ENCODE results near the gene RPH3AL.

DNA sequence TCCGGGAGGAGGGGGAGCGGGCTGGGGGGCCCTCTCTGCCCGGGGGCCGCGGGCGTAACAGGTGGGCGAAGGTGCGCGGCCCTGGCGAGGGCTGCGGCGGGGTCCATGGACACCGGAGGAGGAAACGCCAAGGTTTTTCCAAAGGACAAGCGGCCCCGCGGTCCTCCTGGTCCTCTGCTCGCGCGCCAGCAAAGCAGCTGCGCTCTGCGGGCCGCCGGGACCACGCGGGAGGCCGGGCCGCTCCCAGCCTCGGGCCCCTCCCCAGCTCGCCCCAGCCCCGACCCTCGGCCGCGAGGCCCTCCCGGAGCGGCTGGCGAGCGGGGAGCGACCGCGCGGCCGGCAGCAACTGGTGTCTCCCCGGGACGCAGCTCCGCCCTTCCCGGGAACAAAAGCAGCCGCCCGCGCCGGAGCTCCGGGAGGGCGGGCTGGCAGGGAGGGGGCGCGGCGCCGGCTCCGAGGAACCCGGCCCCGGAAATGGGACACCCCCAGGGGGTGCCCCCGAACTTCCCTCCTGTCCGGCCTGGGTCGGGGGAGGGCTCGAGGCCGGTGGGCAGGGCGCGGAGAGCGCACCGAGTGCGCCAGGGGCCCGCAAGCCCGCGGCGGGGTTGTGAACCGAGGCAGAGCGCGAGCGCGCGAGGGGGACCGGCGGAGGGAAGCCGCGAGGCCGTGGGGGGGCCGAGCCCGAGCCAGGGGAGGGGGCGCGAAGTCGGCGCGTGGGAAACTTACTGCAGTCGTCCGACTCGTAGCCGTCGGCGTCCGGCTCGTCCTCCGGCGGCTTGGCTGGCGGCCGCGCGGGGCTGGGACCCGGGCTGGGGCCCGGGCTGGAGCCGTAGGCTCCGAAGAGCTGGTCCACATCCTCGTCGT lies 172.0 kb downstream of the RPH3AL start:
- TF ChIP-seq, protein P1, sequence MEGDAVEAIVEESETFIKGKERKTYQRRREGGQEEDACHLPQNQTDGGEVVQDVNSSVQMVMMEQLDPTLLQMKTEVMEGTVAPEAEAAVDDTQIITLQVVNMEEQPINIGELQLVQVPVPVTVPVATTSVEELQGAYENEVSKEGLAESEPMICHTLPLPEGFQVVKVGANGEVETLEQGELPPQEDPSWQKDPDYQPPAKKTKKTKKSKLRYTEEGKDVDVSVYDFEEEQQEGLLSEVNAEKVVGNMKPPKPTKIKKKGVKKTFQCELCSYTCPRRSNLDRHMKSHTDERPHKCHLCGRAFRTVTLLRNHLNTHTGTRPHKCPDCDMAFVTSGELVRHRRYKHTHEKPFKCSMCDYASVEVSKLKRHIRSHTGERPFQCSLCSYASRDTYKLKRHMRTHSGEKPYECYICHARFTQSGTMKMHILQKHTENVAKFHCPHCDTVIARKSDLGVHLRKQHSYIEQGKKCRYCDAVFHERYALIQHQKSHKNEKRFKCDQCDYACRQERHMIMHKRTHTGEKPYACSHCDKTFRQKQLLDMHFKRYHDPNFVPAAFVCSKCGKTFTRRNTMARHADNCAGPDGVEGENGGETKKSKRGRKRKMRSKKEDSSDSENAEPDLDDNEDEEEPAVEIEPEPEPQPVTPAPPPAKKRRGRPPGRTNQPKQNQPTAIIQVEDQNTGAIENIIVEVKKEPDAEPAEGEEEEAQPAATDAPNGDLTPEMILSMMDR (IDR thresholded peaks at IDR 0.05) = no peak
- TF ChIP-seq POLR2A (IDR thresholded peaks at IDR 0.05) = no peak
